Activated T-cell treated with anti-CD3 and anti-CD28 coated beads, Interleukin-2, amount 50 U/mL, for 4 hours (primary cell): ENCODE results near the gene USP9Y. TPM values are rescaled to one million over a fixed set of nuclear protein-coding genes. Genes with fewer than 3 reads are reported as not detected.

Experiments used
- ATAC-seq, 2 donors: fragments of 200-7000 bp; cut with Tn5 transposase; one replicate each; pipeline ENCODE4 v1.10.0; 2021
- DNase-seq: peaks from one replicate; pipeline ENCODE4 v3.0.0-alpha.2; 2020
- H3K27me3 Mint-ChIP-seq: one replicate; pipeline ENCODE4 v1.8.0; 2021; ENCODE audit warnings: low read depth, mixed read lengths
- H3K36me3 Mint-ChIP-seq: one replicate; pipeline ENCODE4 v1.8.0; 2022; ENCODE audit warnings: mixed read lengths; ENCODE audit not compliant: insufficient read depth
- H3K4me1 Mint-ChIP-seq: one replicate; pipeline ENCODE4 v1.8.0; 2021; ENCODE audit warnings: low read depth, mixed read lengths
- H3K4me3 Mint-ChIP-seq: one replicate; pipeline ENCODE4 v1.8.0; 2021; ENCODE audit warnings: mild to moderate bottlenecking, moderate library complexity, mixed read lengths
- H3K9me3 Mint-ChIP-seq: one replicate; pipeline ENCODE4 v1.8.0; 2021; ENCODE audit warnings: mixed read lengths
- total RNA-seq, 3 donors: library from RNA; stranded (reverse); gene quantifications; one replicate each; pipeline ENCODE4 v1.2.1, GENCODE V29; 2021

The USP9Y gene
- total RNA-seq, 3 donors from 2014 or later: 6.8 to 10.0 TPM; not detected in 1

DNA sequence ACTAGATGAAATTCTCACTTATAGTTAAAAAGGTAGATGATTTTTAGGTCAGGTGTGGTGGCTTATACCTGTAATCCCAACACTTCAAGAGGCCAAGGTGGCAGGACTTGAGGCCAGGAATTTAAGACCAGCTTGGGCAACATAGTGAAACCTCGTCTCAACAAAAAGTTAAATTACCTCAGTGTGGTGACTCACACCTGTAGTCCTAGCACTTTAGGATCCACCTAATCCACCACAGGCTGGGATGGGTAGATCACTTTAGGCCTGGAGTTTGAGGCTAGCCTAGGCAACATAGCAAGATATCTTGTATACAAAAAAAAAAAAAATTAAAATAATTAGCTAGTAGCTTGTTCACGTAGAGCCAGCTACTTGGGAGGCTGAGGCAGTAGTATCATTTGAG, 140.3 kb downstream of the USP9Y start:
- H3K4me1 Mint-ChIP-seq: no peaks in the 10 kb centered on the region
- ATAC-seq (no peak), DNase-seq (no peak)
- peaks cover 6% of the 10 kb centered on the region for H3K36me3 Mint-ChIP-seq
- H3K4me3 Mint-ChIP-seq: no peak overlapping the region
- H3K9me3 Mint-ChIP-seq: no peaks in the 10 kb centered on the region
- H3K27me3 Mint-ChIP-seq: no peaks in the 10 kb centered on the region

DNA sequence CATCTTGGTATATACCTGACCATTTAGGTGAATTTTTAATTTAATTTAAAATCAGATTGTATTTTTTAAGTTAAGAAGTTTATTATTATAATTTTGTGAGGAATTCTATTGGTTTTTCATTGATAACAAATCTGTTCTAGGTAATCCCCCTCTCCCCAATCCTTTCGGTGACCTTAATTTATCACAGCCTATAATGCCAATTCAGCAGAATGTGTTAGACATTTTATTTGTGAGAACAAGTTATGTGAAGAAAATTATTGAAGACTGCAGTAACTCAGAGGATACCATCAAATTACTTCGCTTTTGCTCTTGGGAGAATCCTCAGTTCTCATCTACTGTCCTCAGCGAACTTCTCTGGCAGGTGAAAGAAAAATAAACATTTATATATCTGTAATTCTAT, 145.8 kb downstream of the USP9Y start:
- H3K4me1 Mint-ChIP-seq: no peaks in the 10 kb centered on the region
- H3K36me3 Mint-ChIP-seq: peaks cover 17% of the 10 kb centered on the region
- H3K9me3 Mint-ChIP-seq: no peaks in the 10 kb centered on the region
- ATAC-seq (no peak), DNase-seq (no peak)
- no peak overlapping the region for H3K4me3 Mint-ChIP-seq
- H3K27me3 Mint-ChIP-seq: no peaks in the 10 kb centered on the region

DNA sequence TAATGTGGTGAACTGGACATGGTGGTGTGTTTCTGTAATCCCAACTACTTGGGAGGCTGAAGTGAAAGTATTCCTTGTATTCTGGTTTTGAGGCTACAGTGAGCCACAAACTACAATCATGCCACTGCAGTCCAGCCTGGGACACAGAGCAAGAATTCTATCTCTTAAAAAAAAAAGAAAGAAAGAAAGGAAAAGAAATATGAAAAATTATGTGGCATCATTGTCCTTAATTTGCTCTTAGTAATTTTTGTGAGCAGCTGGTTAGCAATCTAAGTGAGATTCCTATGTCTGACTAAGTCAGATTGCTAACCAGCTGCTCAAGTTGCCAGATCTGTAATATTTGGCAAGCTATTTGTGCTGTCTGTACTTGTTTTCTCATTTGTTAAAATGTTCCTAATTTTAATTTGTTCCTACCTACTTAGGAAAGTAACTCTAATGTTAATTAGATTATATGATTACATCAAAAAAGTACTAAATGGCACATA, 154.8 kb downstream of the USP9Y start:
- no peak for DNase-seq
- no peaks in the 10 kb centered on the region for H3K27me3 Mint-ChIP-seq
- peaks cover 20% of the 10 kb centered on the region for H3K36me3 Mint-ChIP-seq
- no peaks in the 10 kb centered on the region for H3K4me1 Mint-ChIP-seq
- no peak overlapping the region for H3K4me3 Mint-ChIP-seq
- ATAC-seq: no peak
- H3K9me3 Mint-ChIP-seq: no peaks in the 10 kb centered on the region

DNA sequence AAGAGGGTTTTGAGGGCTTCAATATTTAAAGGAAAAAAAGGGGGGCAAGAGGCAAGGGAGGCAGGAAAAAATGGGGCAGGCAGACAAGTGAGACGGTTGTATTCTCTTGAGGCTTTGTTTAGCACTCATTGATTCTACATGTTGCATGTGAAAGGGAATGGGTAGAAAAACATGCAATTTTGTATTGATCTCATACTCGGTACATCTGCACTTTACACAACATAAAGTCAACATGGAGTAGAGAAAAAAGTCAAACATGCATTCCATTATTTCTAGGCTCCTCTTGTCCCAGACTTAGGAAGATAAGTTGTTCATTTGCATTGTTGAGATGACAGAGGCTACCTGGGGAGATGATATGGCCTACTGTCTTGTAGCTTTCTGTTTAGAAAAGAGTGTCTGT, 166.9 kb downstream of the USP9Y start:
- Mint-ChIP-seq H3K9me3 (no peaks in the 10 kb centered on the region), H3K4me3 (no peak overlapping the region), H3K36me3 (no peaks in the 10 kb centered on the region), H3K4me1 (no peaks in the 10 kb centered on the region), H3K27me3 (no peaks in the 10 kb centered on the region)
- no peak for DNase-seq
- ATAC-seq: no peak

DNA sequence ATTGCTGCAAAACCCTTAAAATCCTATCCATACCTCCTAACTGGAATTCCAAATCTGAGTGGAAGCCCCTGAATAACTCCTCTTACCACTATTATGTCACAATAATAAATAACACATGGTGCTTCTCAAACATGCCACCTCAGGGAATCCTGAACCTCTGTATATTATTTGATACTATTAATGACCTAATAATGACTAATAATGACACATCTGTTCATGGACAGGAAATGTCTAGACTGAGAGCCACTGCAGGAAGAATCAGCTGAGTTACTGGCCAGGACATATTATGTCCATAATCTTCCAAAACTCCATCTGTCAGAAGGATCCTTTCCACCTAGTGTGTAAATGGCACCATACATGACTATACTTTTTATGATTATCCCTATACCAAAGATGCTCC, 195.9 kb downstream of the USP9Y start:
- ATAC-seq (no peak), DNase-seq (no peak)
- Mint-ChIP-seq H3K36me3 (no peaks in the 10 kb centered on the region), H3K27me3 (peaks cover 1% of the 10 kb centered on the region), H3K9me3 (no peaks in the 10 kb centered on the region), H3K4me1 (no peaks in the 10 kb centered on the region), H3K4me3 (no peak overlapping the region)

DNA sequence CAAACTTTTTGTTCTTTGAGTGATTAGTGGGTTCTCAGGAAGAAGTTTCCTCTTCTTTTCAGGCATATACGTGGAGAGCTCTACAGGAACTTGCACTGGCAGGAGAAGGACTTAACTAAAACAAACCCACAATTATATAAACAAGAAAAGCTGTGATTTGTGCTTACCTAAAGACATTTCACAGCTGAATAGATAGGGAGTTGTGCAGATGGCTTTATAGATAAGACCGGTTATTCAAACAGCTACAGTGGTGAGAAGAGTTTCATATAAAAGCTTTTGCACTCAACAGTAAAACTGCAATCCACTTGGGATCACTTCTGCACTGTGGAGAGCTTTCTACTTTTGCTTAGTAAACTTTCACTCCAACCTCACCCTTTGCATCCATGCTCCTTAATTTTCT, 197.6 kb downstream of the USP9Y start:
- no peaks in the 10 kb centered on the region for H3K9me3 Mint-ChIP-seq
- ATAC-seq (no peak), DNase-seq (no peak)
- no peaks in the 10 kb centered on the region for H3K36me3 Mint-ChIP-seq
- no peaks in the 10 kb centered on the region for H3K4me1 Mint-ChIP-seq
- H3K27me3 Mint-ChIP-seq: no peaks in the 10 kb centered on the region
- H3K4me3 Mint-ChIP-seq: no peak overlapping the region

DNA sequence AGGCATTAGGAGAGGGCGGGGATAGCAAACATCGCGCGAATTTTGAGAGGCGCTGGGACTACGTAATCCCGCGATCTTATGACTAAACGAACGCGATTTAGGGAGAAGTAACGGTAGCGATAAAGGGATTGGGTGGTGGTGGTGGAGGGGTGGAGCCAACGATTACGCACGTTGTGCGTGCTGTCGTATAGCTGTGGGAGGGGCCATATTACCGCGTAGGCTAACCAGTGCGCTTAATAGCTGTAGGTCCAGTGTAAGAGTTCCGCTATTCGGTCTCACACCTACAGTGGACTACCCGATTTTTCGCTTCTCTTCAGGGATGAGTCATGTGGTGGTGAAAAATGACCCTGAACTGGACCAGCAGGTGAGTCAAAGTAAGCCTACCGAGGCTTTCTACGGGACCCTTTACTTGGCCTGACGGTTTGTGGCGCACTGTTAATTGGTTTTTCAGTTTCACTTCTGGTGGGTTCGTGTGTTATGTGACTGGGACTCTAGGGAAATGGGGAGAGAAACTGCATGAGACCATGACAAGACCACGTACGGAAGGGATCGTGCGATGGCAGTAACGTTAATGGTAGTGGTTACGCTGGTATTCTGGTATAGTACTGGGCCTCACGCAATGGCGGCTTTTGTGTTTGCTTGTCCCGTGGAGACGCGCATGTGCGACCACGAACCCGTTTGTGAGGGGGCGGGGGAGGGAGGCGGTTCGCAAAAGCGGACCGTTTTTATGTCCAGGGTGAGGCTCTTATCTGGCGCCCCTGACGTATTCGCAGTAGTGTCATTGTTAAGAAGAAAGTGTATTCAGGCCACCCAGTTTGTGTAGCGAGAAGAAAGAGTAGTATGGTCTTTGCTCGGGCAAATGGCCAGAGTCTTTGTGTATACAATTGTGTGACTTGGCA, 203.8 kb downstream of the USP9Y start, which contains the start of gene DDX3Y:
TSS of gene DDX3Y (plus strand) at position 251 of the 899 bp plus-strand sequence. CDS start at position 320, 69 bp downstream.
- peaks cover 18% of the 10 kb centered on the region for H3K4me1 Mint-ChIP-seq
- peak within 1 kb of the TSS; percentile 99 for H3K4me3 Mint-ChIP-seq
- H3K9me3 Mint-ChIP-seq: no peaks in the 10 kb centered on the region
- ATAC-seq: peak in 1 of 2 donors; percentile 94
- no peaks in the 10 kb centered on the region for H3K27me3 Mint-ChIP-seq
- DNase-seq: no peak
- peaks cover 16% of the 10 kb centered on the region for H3K36me3 Mint-ChIP-seq

DNA sequence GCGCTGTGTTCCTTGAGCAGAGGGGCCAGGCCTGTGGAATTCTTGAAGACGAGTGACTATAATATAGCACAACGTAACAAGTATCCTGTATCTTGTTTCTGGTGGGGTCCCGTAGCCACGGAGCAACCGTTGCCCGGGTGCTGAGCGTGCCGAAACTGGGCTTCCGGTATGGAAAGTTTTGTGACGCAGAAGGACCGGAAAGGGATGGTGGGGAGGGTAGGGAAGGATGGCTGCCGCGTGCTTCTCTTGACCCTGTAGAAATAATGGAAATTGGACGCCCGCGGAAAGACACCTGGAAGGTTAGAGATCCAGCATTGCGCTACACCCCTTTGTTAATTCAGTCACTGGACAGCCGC, 204.5 kb downstream of the USP9Y start:
- DNase-seq: no peak
- Mint-ChIP-seq H3K9me3 (no peaks in the 10 kb centered on the region), H3K4me3 (peak overlapping the region; percentile 99), H3K36me3 (peaks cover 22% of the 10 kb centered on the region), H3K4me1 (peaks cover 23% of the 10 kb centered on the region), H3K27me3 (no peaks in the 10 kb centered on the region)
- peak in 1 of 2 donors; percentile 70 for ATAC-seq

DNA sequence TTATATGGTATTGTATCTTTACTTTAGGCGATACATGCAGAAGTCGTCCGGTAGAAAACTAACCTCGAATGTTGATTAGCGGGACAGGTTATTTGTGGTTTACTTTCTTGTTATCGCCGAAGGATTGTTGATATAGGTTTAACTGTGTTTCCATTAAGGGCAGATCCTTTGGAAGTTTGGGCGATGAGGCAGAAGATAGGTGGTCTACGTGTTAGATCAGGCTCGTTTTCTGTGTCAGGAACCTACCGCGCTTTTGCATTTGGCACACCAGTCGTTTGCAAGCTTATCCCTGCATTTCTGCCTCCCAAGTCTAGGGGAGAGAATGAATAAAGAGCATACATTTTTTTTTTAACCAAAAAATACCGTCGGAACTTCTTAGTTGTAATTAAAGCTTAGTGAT, 204.9 kb downstream of the USP9Y start:
- no peak for ATAC-seq
- no peaks in the 10 kb centered on the region for H3K9me3 Mint-ChIP-seq
- DNase-seq: no peak
- H3K36me3 Mint-ChIP-seq: peaks cover 22% of the 10 kb centered on the region
- H3K27me3 Mint-ChIP-seq: no peaks in the 10 kb centered on the region
- peaks cover 23% of the 10 kb centered on the region for H3K4me1 Mint-ChIP-seq
- H3K4me3 Mint-ChIP-seq: peak overlapping the region; percentile 99

Other genes with a start within 250 kb of the USP9Y start
- 100 to 1,000 TPM in 2 of 3 donors, under 1 TPM in 1; 0.32 to 111 (median 108) TPM for gene DDX3Y, start 203.6 kb downstream of the USP9Y start, total RNA-seq